Chondrocyte (in vitro differentiated cells): ENCODE results near the gene TUBE1. TPM values are rescaled to one million over a fixed set of nuclear protein-coding genes. Genes with fewer than 3 reads are reported as not detected.
A peak's percentile ranks its signal among the peaks of the same experiment; 100 is the strongest.

Experiments
- DNase-seq: peaks from one replicate; pipeline ENCODE4 v3.0.0; 2021; ENCODE audit warnings: mixed read lengths, low spot score
- H3K27ac Mint-ChIP-seq: one replicate; pipeline ENCODE4 v1.8.0; 2021; ENCODE audit warnings: mild to moderate bottlenecking, moderate library complexity, mixed read lengths; ENCODE audit not compliant: unreplicated experiment
- H3K27me3 Mint-ChIP-seq: 2 replicates; pipeline ENCODE4 v1.8.0; 2021; ENCODE audit warnings: low read depth, mixed read lengths
- H3K36me3 Mint-ChIP-seq: 2 replicates; pipeline ENCODE4 v1.8.0; 2021; ENCODE audit warnings: low read depth, mixed read lengths
- H3K4me1 Mint-ChIP-seq: 2 replicates; pipeline ENCODE4 v1.8.0; 2021; ENCODE audit warnings: low read depth, mild to moderate bottlenecking, mixed read lengths
- H3K4me3 Mint-ChIP-seq: one replicate; pipeline ENCODE4 v1.8.0; 2021; ENCODE audit warnings: mild to moderate bottlenecking, moderate library complexity, mixed read lengths; ENCODE audit not compliant: unreplicated experiment
- H3K9me3 Mint-ChIP-seq: 2 replicates; pipeline ENCODE4 v1.8.0; 2021; ENCODE audit warnings: low read depth, mixed read lengths
- total RNA-seq: library from RNA; stranded (reverse); gene quantifications from 3 replicates; pipeline ENCODE4 v1.2.1, GENCODE V29; 2021
- TF ChIP-seq, protein P1 (sequence below): fragments of 200-600 bp; sonication (generic); IDR thresholded peaks from 2 replicates; pipeline ENCODE4 v1.5.0; 2021; ENCODE audit warnings: antibody characterized with exemption, mild to moderate bottlenecking, moderate library complexity

The TUBE1 gene
- total RNA-seq, 1 donor from 2014 or later, result 23.9 TPM

GRCh38 chr6:112087916-112088315 is 634 bp upstream of the TUBE1 start:
- Mint-ChIP-seq H3K9me3 (no peaks in the 10 kb centered on the region), H3K4me1 (peaks cover 9% of the 10 kb centered on the region), H3K27me3 (no peaks in the 10 kb centered on the region), H3K36me3 (peaks cover 6% of the 10 kb centered on the region), H3K27ac (no peak overlapping the region), H3K4me3 (no peak overlapping the region)
- TF ChIP-seq, protein P1, sequence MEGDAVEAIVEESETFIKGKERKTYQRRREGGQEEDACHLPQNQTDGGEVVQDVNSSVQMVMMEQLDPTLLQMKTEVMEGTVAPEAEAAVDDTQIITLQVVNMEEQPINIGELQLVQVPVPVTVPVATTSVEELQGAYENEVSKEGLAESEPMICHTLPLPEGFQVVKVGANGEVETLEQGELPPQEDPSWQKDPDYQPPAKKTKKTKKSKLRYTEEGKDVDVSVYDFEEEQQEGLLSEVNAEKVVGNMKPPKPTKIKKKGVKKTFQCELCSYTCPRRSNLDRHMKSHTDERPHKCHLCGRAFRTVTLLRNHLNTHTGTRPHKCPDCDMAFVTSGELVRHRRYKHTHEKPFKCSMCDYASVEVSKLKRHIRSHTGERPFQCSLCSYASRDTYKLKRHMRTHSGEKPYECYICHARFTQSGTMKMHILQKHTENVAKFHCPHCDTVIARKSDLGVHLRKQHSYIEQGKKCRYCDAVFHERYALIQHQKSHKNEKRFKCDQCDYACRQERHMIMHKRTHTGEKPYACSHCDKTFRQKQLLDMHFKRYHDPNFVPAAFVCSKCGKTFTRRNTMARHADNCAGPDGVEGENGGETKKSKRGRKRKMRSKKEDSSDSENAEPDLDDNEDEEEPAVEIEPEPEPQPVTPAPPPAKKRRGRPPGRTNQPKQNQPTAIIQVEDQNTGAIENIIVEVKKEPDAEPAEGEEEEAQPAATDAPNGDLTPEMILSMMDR, result no peak
- no peak for DNase-seq

DNA sequence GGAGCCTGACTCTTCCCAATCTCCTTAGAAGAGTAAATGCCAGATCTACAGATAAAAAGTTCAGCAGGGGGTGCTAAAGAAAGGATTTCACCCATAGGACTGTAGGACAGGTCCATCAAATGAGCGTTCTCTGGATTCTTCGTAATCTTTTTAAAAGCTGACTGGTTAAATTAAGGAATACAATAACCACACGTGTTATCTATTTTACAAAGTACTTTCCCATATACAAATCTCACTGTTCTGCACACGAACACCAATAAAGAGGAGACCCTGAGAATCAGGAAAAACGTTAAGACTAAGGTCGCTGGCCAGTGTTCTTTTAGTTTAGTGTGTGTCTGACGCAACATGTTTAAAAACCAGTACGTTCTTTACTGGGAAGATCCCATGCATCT is 542 bp downstream of the TUBE1 start:
- Mint-ChIP-seq H3K4me1 (peaks cover 9% of the 10 kb centered on the region), H3K27me3 (no peaks in the 10 kb centered on the region), H3K9me3 (no peaks in the 10 kb centered on the region), H3K4me3 (no peak overlapping the region), H3K27ac (no peak overlapping the region), H3K36me3 (peaks cover 9% of the 10 kb centered on the region)
- TF ChIP-seq, protein P1, result peak; percentile 78
- DNase-seq, result no peak

DNA sequence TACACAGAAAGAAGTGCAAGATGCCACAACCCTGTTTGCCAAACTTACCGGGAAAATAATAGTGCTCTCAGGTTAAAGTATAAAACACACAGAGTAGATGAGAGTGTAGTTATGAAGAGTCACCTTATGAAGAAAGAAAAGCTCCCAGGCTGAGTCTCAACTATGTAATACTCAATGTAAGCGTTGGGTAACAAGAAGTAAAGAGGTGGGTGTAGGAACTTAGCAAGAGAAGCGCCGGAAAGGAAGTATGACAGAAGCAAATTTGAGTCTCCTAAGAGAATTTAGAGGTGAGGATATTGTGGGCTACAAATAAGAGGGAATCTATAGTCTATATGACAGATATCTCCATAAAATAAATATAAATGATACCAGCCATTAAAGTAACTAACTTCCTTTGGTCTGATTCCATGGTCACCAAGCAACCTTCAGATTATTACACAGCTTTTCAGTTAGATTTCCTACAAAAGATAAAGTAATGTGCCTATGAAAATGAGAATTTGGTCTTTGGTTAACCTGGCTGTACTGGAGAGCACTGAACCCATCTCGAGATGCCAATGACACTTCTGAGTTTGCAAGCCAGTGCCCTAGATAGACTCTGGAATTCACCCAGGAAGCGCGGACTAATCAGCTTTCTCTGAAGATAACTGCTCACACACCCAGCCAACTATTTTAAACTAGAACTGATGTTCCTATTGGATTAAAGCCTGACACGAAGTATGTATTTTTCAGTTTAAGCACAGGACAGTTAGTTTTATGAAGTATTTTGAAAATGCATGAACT is 1.8 kb downstream of the TUBE1 start:
- Mint-ChIP-seq H3K36me3 (peaks cover 9% of the 10 kb centered on the region), H3K27me3 (no peaks in the 10 kb centered on the region), H3K9me3 (no peaks in the 10 kb centered on the region), H3K27ac (no peak overlapping the region), H3K4me3 (no peak overlapping the region), H3K4me1 (peaks cover 9% of the 10 kb centered on the region)
- TF ChIP-seq, protein P1, result no peak
- no peak for DNase-seq

DNA sequence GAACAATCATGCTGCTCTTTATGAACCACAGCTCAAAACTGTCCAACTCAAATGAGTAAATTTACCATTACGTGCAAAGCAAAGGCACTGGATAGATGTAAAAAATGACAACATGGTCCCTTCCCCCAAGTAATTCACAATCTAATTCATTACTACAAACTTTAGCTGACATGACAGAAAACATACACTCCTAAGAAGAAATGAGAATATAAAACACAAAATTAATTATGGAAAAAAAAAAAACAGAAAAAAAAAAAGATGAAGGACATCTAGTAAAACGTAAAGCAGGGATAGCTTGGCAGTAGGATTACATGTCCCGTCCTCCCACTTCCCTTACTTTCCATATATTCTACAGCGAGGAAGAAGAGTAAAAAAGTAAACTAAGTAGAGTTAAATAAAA is 5.7 kb downstream of the TUBE1 start:
- peaks cover 9% of the 10 kb centered on the region for H3K4me1 Mint-ChIP-seq
- H3K36me3 Mint-ChIP-seq, result peaks cover 16% of the 10 kb centered on the region

GRCh38 chr6:112066606-112067005 is 20.7 kb downstream of the TUBE1 start:
- TF ChIP-seq, protein P1, result no peak
- Mint-ChIP-seq H3K4me3 (no peak overlapping the region), H3K27ac (no peak overlapping the region)

More for the DNA sequence above, 5.7 kb downstream of the TUBE1 start:
- Mint-ChIP-seq H3K4me3 (no peak overlapping the region), H3K27ac (no peak overlapping the region), H3K27me3 (no peaks in the 10 kb centered on the region), H3K9me3 (no peaks in the 10 kb centered on the region)
- DNase-seq, result no peak
- TF ChIP-seq, protein P1, result no peak

More at GRCh38 chr6:112066606-112067005, 20.7 kb downstream of the TUBE1 start:
- Mint-ChIP-seq H3K4me1 (peaks cover 9% of the 10 kb centered on the region), H3K36me3 (peaks cover 3% of the 10 kb centered on the region), H3K9me3 (no peaks in the 10 kb centered on the region), H3K27me3 (no peaks in the 10 kb centered on the region)
- no peak for DNase-seq
